WTC11 (cell line): ENCODE results near the gene STK25. TPM values are rescaled to one million over a fixed set of nuclear protein-coding genes. Genes with fewer than 3 reads are reported as not detected.
A peak's percentile ranks its signal among the peaks of the same experiment; 100 is the strongest.

Experiments used
- ATAC-seq: fragments of 200-7000 bp; cut with Tn5 transposase; 2 replicates; pipeline ENCODE4 v1.10.0; 2021; ENCODE audit warnings: mild to moderate bottlenecking, moderate library complexity
- CTCF ChIA-PET: fragments of 300-600 bp; sonication (Branson Sonifier 250); formaldehyde crosslinking; loops from one replicate; lab custom pipeline; 2021; ENCODE audit warnings: antibody characterized with exemption; lab: Charles Lee
- POLR2A ChIA-PET: fragments of 350-600 bp; sonication (Branson Sonifier 250); formaldehyde crosslinking; loops from one replicate; lab custom pipeline; 2021; ENCODE audit warnings: antibody characterized with exemption; lab: Charles Lee
- DNase-seq: peaks from one replicate; pipeline ENCODE4 v3.0.0; 2021; ENCODE audit warnings: low spot score
- H3K27ac Mint-ChIP-seq: 2 replicates; pipeline ENCODE4 v1.8.0; 2021; ENCODE audit warnings: mixed read lengths
- H3K27me3 Mint-ChIP-seq: 2 replicates; pipeline ENCODE4 v1.8.0; 2021; ENCODE audit warnings: low read depth, mild to moderate bottlenecking, moderate library complexity, mixed read lengths
- H3K36me3 Mint-ChIP-seq: 2 replicates; pipeline ENCODE4 v1.8.0; 2021; ENCODE audit warnings: mixed read lengths
- H3K4me1 Mint-ChIP-seq: 2 replicates; pipeline ENCODE4 v1.8.0; 2022; ENCODE audit warnings: mixed read lengths
- H3K4me3 Mint-ChIP-seq: 2 replicates; pipeline ENCODE4 v1.8.0; 2021; ENCODE audit warnings: mild to moderate bottlenecking, moderate library complexity, mixed read lengths
- H3K9me3 Mint-ChIP-seq: 2 replicates; pipeline ENCODE4 v1.8.0; 2021; ENCODE audit warnings: mixed read lengths
- AFF4 ChIP-seq: sonication (generic); formaldehyde crosslinking; IDR thresholded peaks from 2 replicates; pipeline ENCODE4 v1.8.1; 2023; ENCODE audit warnings: mild to moderate bottlenecking, missing genetic modification reagents, borderline replicate concordance
- CBFB ChIP-seq: sonication (generic); formaldehyde crosslinking; IDR thresholded peaks from 2 replicates; pipeline ENCODE4 v1.8.1; 2022; ENCODE audit warnings: mild to moderate bottlenecking, low read depth, missing genetic modification reagents
- EMX1 ChIP-seq: fragments of 250-450 bp; sonication (Bioruptor Pico); IDR thresholded peaks from 2 replicates; pipeline ENCODE4 v1.8.0; 2021; ENCODE audit warnings: mild to moderate bottlenecking
- ERG ChIP-seq: fragments of 250-450 bp; sonication (Bioruptor Pico); IDR thresholded peaks from 2 replicates; pipeline ENCODE4 v1.8.0; 2021; ENCODE audit warnings: mild to moderate bottlenecking
- ETV6 ChIP-seq: sonication (generic); formaldehyde crosslinking; IDR thresholded peaks from 2 replicates; pipeline ENCODE4 v1.8.1; 2022; ENCODE audit warnings: mild to moderate bottlenecking, missing genetic modification reagents
- FOXP1 ChIP-seq: sonication (generic); formaldehyde crosslinking; IDR thresholded peaks from 2 replicates; pipeline ENCODE4 v1.8.0; 2022; ENCODE audit warnings: missing genetic modification reagents, mild to moderate bottlenecking, moderate library complexity, borderline replicate concordance
- GRHL2 ChIP-seq: fragments of 250-450 bp; sonication (Bioruptor Pico); IDR thresholded peaks from 2 replicates; pipeline ENCODE4 v1.8.0; 2022; ENCODE audit warnings: mild to moderate bottlenecking, moderate library complexity; ENCODE audit not compliant: insufficient replicate concordance, severe bottlenecking
- JAZF1 ChIP-seq: fragments of 250-450 bp; sonication (Bioruptor Pico); IDR thresholded peaks from 2 replicates; pipeline ENCODE4 v1.9.0; 2021; ENCODE audit warnings: moderate library complexity, mild to moderate bottlenecking, inconsistent platforms
- KAT7 ChIP-seq: sonication (generic); formaldehyde crosslinking; IDR thresholded peaks from 2 replicates; pipeline ENCODE4 v1.8.1; 2023; ENCODE audit warnings: missing genetic modification reagents, mild to moderate bottlenecking, borderline replicate concordance
- MXD4 ChIP-seq: fragments of 250-450 bp; sonication (Bioruptor Pico); IDR thresholded peaks from 2 replicates; pipeline ENCODE4 v1.8.0; 2021; ENCODE audit warnings: mild to moderate bottlenecking, moderate library complexity, borderline replicate concordance
- MYBL2 ChIP-seq: sonication (generic); formaldehyde crosslinking; IDR thresholded peaks from 2 replicates; pipeline ENCODE4 v1.8.1; 2023; ENCODE audit warnings: mild to moderate bottlenecking, moderate library complexity, missing genetic modification reagents
- NFYB ChIP-seq: sonication (generic); formaldehyde crosslinking; conservative IDR thresholded peaks from 2 replicates; pipeline ENCODE4 v1.8.0; 2022; ENCODE audit warnings: low read depth, missing genetic modification reagents
- NR2C2 ChIP-seq: sonication (generic); formaldehyde crosslinking; IDR thresholded peaks from 2 replicates; pipeline ENCODE4 v1.8.0; 2022; ENCODE audit warnings: mild to moderate bottlenecking, missing genetic modification reagents
- RELA ChIP-seq: sonication (generic); formaldehyde crosslinking; IDR thresholded peaks from 2 replicates; pipeline ENCODE4 v1.8.1; 2022; ENCODE audit warnings: missing genetic modification reagents, mild to moderate bottlenecking, borderline replicate concordance
- TCF7 ChIP-seq: sonication (generic); formaldehyde crosslinking; IDR thresholded peaks from 2 replicates; pipeline ENCODE4 v1.8.0; 2022; ENCODE audit warnings: mild to moderate bottlenecking, low read depth, missing genetic modification reagents, moderate library complexity
- ZNF423 ChIP-seq: fragments of 250-450 bp; sonication (Bioruptor Pico); IDR thresholded peaks from 2 replicates; pipeline ENCODE4 v2.1.2; 2022; ENCODE audit warnings: mild to moderate bottlenecking, moderate library complexity
- ZNF532 ChIP-seq: fragments of 250-450 bp; sonication (Bioruptor Pico); IDR thresholded peaks from 2 replicates; pipeline ENCODE4 v1.9.0; 2021; ENCODE audit warnings: mild to moderate bottlenecking, borderline replicate concordance
- ZNF671 ChIP-seq: fragments of 250-450 bp; sonication (Bioruptor Pico); IDR thresholded peaks from 2 replicates; pipeline ENCODE4 v1.8.0; 2021; ENCODE audit warnings: mild to moderate bottlenecking
- total RNA-seq: library from RNA; stranded (reverse); gene quantifications from 3 replicates; pipeline ENCODE4 v1.2.3, GENCODE V29; 2021
- TF ChIP-seq, protein P1 (sequence below): fragments of 250-450 bp; sonication (Bioruptor Pico); IDR thresholded peaks from 2 replicates; pipeline ENCODE4 v1.9.0; 2021; ENCODE audit warnings: mild to moderate bottlenecking
- TF ChIP-seq, protein P2 (sequence below): sonication (generic); formaldehyde crosslinking; IDR thresholded peaks from 2 replicates; pipeline ENCODE4 v1.8.0; 2022; ENCODE audit warnings: mild to moderate bottlenecking, missing genetic modification reagents

STK25 gene
- total RNA-seq, 1 experiment from 2014 or later, result 232 TPM

GRCh38 chr2:241456546-241456945 lies 51.8 kb downstream of the STK25 start:
- CTCF ChIA-PET, result no interaction called here
- H3K4me3 Mint-ChIP-seq, result no peak overlapping the region
- ATAC-seq, result peak; percentile 36

More at GRCh38 chr2:241456546-241456945, 51.8 kb downstream of the STK25 start:
- POLR2A ChIA-PET, result no interaction called here
- Mint-ChIP-seq H3K27ac (no peak overlapping the region), H3K36me3 (no peaks in the 10 kb centered on the region)
- no peak for DNase-seq
- TF ChIP-seq ZNF671 (CRISPR knock-in tag), result no peak
- no peak for TF ChIP-seq AFF4 (CRISPR knock-in tag)
- TF ChIP-seq MYBL2 (CRISPR knock-in tag), result no peak
- no peak for TF ChIP-seq RELA (CRISPR knock-in tag)
- no peak for TF ChIP-seq CBFB (CRISPR knock-in tag)
- TF ChIP-seq ZNF532 (CRISPR knock-in tag), result no peak
- no peak for TF ChIP-seq GRHL2 (CRISPR knock-in tag)
- no peak for TF ChIP-seq TCF7 (CRISPR knock-in tag)
- TF ChIP-seq, protein P1, sequence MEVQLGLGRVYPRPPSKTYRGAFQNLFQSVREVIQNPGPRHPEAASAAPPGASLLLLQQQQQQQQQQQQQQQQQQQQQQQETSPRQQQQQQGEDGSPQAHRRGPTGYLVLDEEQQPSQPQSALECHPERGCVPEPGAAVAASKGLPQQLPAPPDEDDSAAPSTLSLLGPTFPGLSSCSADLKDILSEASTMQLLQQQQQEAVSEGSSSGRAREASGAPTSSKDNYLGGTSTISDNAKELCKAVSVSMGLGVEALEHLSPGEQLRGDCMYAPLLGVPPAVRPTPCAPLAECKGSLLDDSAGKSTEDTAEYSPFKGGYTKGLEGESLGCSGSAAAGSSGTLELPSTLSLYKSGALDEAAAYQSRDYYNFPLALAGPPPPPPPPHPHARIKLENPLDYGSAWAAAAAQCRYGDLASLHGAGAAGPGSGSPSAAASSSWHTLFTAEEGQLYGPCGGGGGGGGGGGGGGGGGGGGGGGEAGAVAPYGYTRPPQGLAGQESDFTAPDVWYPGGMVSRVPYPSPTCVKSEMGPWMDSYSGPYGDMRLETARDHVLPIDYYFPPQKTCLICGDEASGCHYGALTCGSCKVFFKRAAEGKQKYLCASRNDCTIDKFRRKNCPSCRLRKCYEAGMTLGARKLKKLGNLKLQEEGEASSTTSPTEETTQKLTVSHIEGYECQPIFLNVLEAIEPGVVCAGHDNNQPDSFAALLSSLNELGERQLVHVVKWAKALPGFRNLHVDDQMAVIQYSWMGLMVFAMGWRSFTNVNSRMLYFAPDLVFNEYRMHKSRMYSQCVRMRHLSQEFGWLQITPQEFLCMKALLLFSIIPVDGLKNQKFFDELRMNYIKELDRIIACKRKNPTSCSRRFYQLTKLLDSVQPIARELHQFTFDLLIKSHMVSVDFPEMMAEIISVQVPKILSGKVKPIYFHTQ (CRISPR knock-in tag), result no peak
- no peak for TF ChIP-seq JAZF1 (CRISPR knock-in tag)
- TF ChIP-seq ETV6 (CRISPR knock-in tag), result no peak
- TF ChIP-seq, protein P2, sequence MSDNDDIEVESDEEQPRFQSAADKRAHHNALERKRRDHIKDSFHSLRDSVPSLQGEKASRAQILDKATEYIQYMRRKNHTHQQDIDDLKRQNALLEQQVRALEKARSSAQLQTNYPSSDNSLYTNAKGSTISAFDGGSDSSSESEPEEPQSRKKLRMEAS, result no peak
- TF ChIP-seq NFYB, result no peak
- no peak for TF ChIP-seq ERG
- TF ChIP-seq NR2C2 (CRISPR knock-in tag), result no peak
- no peak for TF ChIP-seq EMX1 (CRISPR knock-in tag)
- TF ChIP-seq MXD4 (CRISPR knock-in tag), result no peak
- no peak for TF ChIP-seq KAT7 (CRISPR knock-in tag)
- TF ChIP-seq ZNF423 (CRISPR knock-in tag), result no peak
- TF ChIP-seq FOXP1 (CRISPR knock-in tag), result no peak
- TF ChIP-seq, all 79 proteins: peak for 0
- Mint-ChIP-seq H3K27me3 (no peaks in the 10 kb centered on the region; the same call in 1 of the 2 replicates), H3K4me1 (peaks cover 4% of the 10 kb centered on the region; the same call in 1 of the 2 replicates), H3K9me3 (no peaks in the 10 kb centered on the region)
